Uterus (tissue), 2 donors: Measurements from ENCODE around the gene CIB4.

Experiments used
- POLR2A ChIP-seq, 2 donors: fragments of 450-650 bp; IDR thresholded peaks; one replicate each; pipeline ENCODE4 v1.6.1; 2016; ENCODE audit warnings: antibody characterized with exemption in 2 of 2, mild to moderate bottlenecking in 1 of 2, moderate library complexity in 1 of 2
- TF ChIP-seq, protein P1 (sequence below), 4 experiments: fragments of 200-600 bp in 2 of 4; fragments of 450-650 bp in 2 of 4; sonication (generic) in 2 of 4; IDR thresholded peaks; one replicate each; pipeline ENCODE4 v1.5.1; 2016 to 2019; ENCODE audit warnings: antibody characterized with exemption in 4 of 4, mild to moderate bottlenecking in 2 of 4, moderate library complexity in 1 of 4

GRCh38 chr2:26608557-26608956 lies 32.6 kb downstream of the CIB4 start:
- TF ChIP-seq, protein P1, sequence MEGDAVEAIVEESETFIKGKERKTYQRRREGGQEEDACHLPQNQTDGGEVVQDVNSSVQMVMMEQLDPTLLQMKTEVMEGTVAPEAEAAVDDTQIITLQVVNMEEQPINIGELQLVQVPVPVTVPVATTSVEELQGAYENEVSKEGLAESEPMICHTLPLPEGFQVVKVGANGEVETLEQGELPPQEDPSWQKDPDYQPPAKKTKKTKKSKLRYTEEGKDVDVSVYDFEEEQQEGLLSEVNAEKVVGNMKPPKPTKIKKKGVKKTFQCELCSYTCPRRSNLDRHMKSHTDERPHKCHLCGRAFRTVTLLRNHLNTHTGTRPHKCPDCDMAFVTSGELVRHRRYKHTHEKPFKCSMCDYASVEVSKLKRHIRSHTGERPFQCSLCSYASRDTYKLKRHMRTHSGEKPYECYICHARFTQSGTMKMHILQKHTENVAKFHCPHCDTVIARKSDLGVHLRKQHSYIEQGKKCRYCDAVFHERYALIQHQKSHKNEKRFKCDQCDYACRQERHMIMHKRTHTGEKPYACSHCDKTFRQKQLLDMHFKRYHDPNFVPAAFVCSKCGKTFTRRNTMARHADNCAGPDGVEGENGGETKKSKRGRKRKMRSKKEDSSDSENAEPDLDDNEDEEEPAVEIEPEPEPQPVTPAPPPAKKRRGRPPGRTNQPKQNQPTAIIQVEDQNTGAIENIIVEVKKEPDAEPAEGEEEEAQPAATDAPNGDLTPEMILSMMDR (IDR thresholded peaks at IDR 0.05): no peak
- TF ChIP-seq POLR2A (IDR thresholded peaks at IDR 0.05): no peak
